OCI-LY7 (cell line): Measurements from ENCODE around the gene SLX1A. TPM values are rescaled to one million over a fixed set of nuclear protein-coding genes. Genes with fewer than 3 reads are reported as not detected.

ENCODE experiments used
- BruUV-seq: library from RNA; stranded (reverse); fragments of 400-500 nt; replicated peaks from 2 replicates; lab custom pipeline; 2021; lab: Mats Ljungman, UMichigan
- CTCF ChIA-PET: fragments of 300-600 bp; sonication (Branson Sonifier 250); formaldehyde crosslinking; loops from one replicate; lab custom pipeline; 2022; ENCODE audit warnings: antibody characterized with exemption; ENCODE audit not compliant: unreplicated experiment; lab: Charles Lee
- POLR2A ChIA-PET: fragments of 300-600 bp; sonication (Branson Sonifier 250); formaldehyde crosslinking; loops from one replicate; lab custom pipeline; 2022; ENCODE audit warnings: antibody characterized with exemption; lab: Charles Lee
- DNase-seq: peaks from one replicate; pipeline ENCODE4 v3.0.0-alpha.2; 2015; ENCODE audit warnings: low spot score
- H2AFZ ChIP-seq: fragments of 200-600 bp; sonication (generic), shearing (Covaris generic); 2 replicates; pipeline ENCODE4 v1.6.1; 2014; ENCODE audit warnings: mild to moderate bottlenecking, antibody characterized with exemption, low read length, moderate library complexity
- H3K27ac ChIP-seq: fragments of 200-600 bp; sonication (generic); 2 replicates; pipeline ENCODE4 v1.5.1; 2014; ENCODE audit warnings: mixed run types, low read depth, mild to moderate bottlenecking, moderate library complexity, low read length, inconsistent platforms; ENCODE audit not compliant: poor library complexity, severe bottlenecking
- H3K36me3 ChIP-seq: fragments of 200-600 bp; sonication (generic); 2 replicates; pipeline ENCODE4 v1.6.1; 2014; ENCODE audit warnings: mild to moderate bottlenecking, antibody characterized with exemption, low read length, moderate library complexity, mixed read lengths; ENCODE audit not compliant: insufficient read depth
- H3K4me1 ChIP-seq: fragments of 200-600 bp; sonication (generic); 2 replicates; pipeline ENCODE4 v1.5.1; 2014; ENCODE audit warnings: mild to moderate bottlenecking, low read length; ENCODE audit not compliant: insufficient read depth, poor library complexity, severe bottlenecking
- H3K4me2 ChIP-seq: fragments of 200-600 bp; sonication (generic); 2 replicates; pipeline ENCODE4 v1.6.1; 2014; ENCODE audit warnings: mild to moderate bottlenecking, low read length
- H3K4me3 ChIP-seq: fragments of 200-600 bp; sonication (generic); 2 replicates; pipeline ENCODE4 v1.5.1; 2014; ENCODE audit warnings: mild to moderate bottlenecking, low read depth, low read length; ENCODE audit not compliant: poor library complexity, severe bottlenecking
- H3K79me2 ChIP-seq: fragments of 200-600 bp; sonication (generic); 2 replicates; pipeline ENCODE4 v1.6.1; 2016; ENCODE audit warnings: low read depth, mild to moderate bottlenecking, low read length, moderate library complexity, mixed read lengths; ENCODE audit not compliant: insufficient read depth
- H3K9me2 ChIP-seq: fragments of 200-600 bp; sonication (generic); 2 replicates; pipeline ENCODE4 v1.6.1; 2016; ENCODE audit warnings: mild to moderate bottlenecking, low read length, mixed read lengths; ENCODE audit not compliant: insufficient read depth
- H3K9me3 ChIP-seq: fragments of 200-600 bp; sonication (generic); 2 replicates; pipeline ENCODE4 v1.6.1; 2014; ENCODE audit warnings: mild to moderate bottlenecking, mixed run types, low read length, mixed read lengths
- H4K20me1 ChIP-seq: fragments of 200-600 bp; sonication (generic); 2 replicates; pipeline ENCODE4 v1.6.1; 2014; ENCODE audit warnings: mild to moderate bottlenecking, antibody characterized with exemption, low read length, moderate library complexity, mixed read lengths; ENCODE audit not compliant: insufficient read depth
- CTCF ChIP-seq: fragments of 200-600 bp; sonication (generic); conservative IDR thresholded peaks from 2 replicates; pipeline ENCODE4 v1.5.1; 2014; ENCODE audit warnings: mild to moderate bottlenecking, antibody characterized with exemption, low read length, moderate library complexity, mixed read lengths
- EZH2phosphoT487 ChIP-seq: fragments of 200-600 bp; sonication (generic); IDR thresholded peaks from 2 replicates; pipeline ENCODE4 v1.6.1; 2018; ENCODE audit warnings: low read depth, borderline replicate concordance, mild to moderate bottlenecking, mixed run types, antibody characterized with exemption, low read length, moderate library complexity, mixed read lengths
- intact Hi-C: fragments of 100-400 bp; cut with micrococcal nuclease; formaldehyde crosslinking; loops from one replicate; pipeline ENCODE4 v1.10.0; 2022; ENCODE audit not compliant: unreplicated experiment
- total RNA-seq, 2 experiments: library from RNA; depleted of rRNA in 1 of 2; stranded (reverse); fragments of >200 nt in 1 of 2; shearing (Covaris generic) in 1 of 2; gene quantifications; 2 replicates each; pipeline ENCODE4 v1.2.3, GENCODE V29; 2014 to 2022

The SLX1A gene
- total RNA-seq, 2 experiments from 2014 or later, result 81.9 to 84.1 TPM

- Histone ChIP-seq H3K79me2 (peaks cover 25% of the 10 kb centered on the region; the same call in 1 of the 2 replicates), H2AFZ (peak within 1 kb of the TSS; percentile 22; the same call in 1 of the 2 replicates), H3K27ac (peak within 1 kb of the TSS; percentile 94), H3K4me2 (peak within 1 kb of the TSS; percentile 90), H3K9me2 (no peaks in the 10 kb centered on the region), H3K4me3 (peak within 1 kb of the TSS; percentile 86), H4K20me1 (no peaks in the 10 kb centered on the region), H3K36me3 (peaks cover 43% of the 10 kb centered on the region), H3K4me1 (peaks cover 42% of the 10 kb centered on the region), H3K9me3 (no peaks in the 10 kb centered on the region)
- POLR2A ChIA-PET, result interaction anchor here (0.6 to 1.0 kb wide), 4 partner anchors 46 to 210 kb away, joined by 3 read pairs; no protein-coding TSS in a partner anchor
- intact Hi-C loops, result no loop called here
- DNase-seq, result peak; percentile 90
- CTCF ChIA-PET, result no interaction called here
- no peak for TF ChIP-seq CTCF
- no peak for TF ChIP-seq EZH2phosphoT487
- no TSS peak for BruUV-seq
Measured at GRCh38 chr16:30183233-30184095, 10.2 kb upstream of the SLX1A start, which contains the start of gene CORO1A. TSS of gene CORO1A (plus strand) at chr16:30183602. CDS start at chr16:30185210, 1,608 bp downstream.

GRCh38 chr16:30184096-30184890, 9.4 kb upstream of the SLX1A start:
- Histone ChIP-seq H2AFZ (no peak overlapping the region), H3K4me3 (peak overlapping the region; percentile 86), H3K4me1 (peaks cover 42% of the 10 kb centered on the region), H3K4me2 (peak overlapping the region; percentile 90), H3K36me3 (peaks cover 43% of the 10 kb centered on the region), H3K27ac (peak overlapping the region; percentile 94), H3K79me2 (peaks cover 25% of the 10 kb centered on the region; the same call in 1 of the 2 replicates), H3K9me3 (no peaks in the 10 kb centered on the region), H3K9me2 (no peaks in the 10 kb centered on the region), H4K20me1 (no peaks in the 10 kb centered on the region)
- DNase-seq, result peak; percentile 88
- TSS peak; percentile 58 for BruUV-seq
- TF ChIP-seq CTCF (no peak), EZH2phosphoT487 (no peak)
- CTCF ChIA-PET, result interaction anchor here (0.6 kb wide), 1 partner anchor 119 kb away, joined by 3 read pairs; the partner anchor contains the start of gene ALDOA
- POLR2A ChIA-PET, result interaction anchor here (0.6 to 1.0 kb wide), 2 partner anchors 47 to 82 kb away, joined by 3 read pairs; no protein-coding TSS in a partner anchor
- intact Hi-C loops, result no loop called here
